Activated T-cell treated with anti-CD3 and anti-CD28 coated beads, Interleukin-2, amount 50 U/mL, for 48 hours (primary cell): ENCODE data around the gene ARAP2.

Experiments
- DNase-seq, 2 experiments: peaks; one replicate each; pipeline ENCODE4 v3.0.0-alpha.2; 2020

The ARAP2 gene

GRCh38 chr4:36038491-36038890 is 205.8 kb downstream of the ARAP2 start:
- DNase-seq = no peak

GRCh38 chr4:36037127-36037526 is 207.2 kb downstream of the ARAP2 start:
- no peak for DNase-seq

DNA sequence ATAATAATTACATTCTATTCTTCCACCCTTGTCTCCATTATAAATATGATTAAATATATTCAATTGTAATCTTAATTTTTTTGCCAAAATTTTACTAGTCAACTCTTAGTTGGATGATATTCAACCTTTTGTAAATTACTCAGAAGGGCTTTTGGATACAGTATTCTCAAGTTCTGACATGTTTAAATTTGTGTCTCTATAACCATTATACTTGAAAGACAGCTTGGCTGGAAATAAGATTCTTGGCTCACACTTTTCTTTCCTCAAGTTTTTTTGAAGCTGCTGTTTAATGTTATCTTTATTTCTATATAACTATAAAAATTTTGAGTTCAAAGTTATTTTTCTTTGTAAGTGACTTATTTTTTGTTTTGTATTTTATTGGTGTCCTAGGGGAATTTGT is 214.4 kb downstream of the ARAP2 start:
- DNase-seq = no peak

DNA sequence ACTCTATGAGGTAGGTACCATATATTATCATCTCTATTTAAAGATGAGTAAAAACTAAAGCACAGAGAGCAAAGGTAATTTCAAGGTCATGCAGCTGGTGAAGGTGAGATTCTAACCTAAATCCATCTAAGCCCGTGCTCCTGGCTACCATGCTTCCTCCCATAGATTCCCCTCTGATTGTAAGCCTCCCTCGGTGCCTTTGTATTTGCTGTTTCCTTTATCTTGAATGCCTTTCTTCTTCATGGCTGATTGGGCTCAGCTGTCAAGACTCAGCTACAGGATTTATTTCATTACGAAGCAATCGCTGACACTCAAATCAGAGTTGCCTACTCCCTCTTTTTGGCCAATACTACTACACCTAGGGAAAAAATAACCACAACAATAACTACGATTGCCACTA is 217.1 kb downstream of the ARAP2 start:
- no peak for DNase-seq

- DNase-seq = no peak
Measured at GRCh38 chr4:36026348-36026880, 217.9 kb downstream of the ARAP2 start.

DNA sequence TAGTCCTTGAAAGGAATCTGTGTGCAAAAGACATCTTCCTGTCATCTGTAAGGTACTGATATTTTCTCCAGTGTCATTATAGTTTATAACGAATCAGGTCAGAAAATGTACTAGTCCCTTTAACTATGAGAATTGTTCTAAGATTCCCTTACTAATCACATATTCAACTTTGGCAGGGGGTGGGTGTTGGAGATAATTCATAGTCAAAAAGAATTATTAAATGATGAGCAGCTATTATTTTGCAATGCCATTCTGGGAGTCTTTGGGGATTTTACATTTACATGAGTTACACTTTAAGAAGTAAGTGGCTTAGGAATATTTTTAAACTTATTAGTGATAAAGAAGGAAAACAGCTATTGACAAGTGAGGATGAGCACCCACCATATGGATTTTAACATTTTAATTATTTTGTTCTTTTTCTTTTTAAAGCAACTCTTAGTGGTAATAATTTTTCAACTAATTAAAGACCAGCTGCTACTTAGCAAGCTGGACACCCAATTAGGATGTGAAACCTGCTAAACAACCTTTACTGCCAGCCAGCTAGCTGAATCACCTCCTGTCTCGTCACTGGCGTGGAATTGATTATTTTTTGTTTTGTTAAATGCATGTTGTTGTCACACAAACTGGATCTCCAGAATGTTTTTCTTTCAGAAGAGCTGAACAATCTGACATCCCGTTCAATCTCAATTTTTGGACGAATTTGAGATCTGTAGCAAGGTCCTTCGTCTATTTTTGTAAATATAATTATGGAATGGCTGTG is 219.2 kb downstream of the ARAP2 start:
- DNase-seq = no peak

GRCh38 chr4:36020351-36020750 is 224.0 kb downstream of the ARAP2 start:
- DNase-seq = no peak
